COLO668 (cell line): ENCODE measurements around the gene CAPN1.
"Not testable (repeated sequence)": the region's sequence is repeated elsewhere in the genome, so short reads cannot be mapped to it uniquely, and the experiment has no call there.

Experiments
- DNase-seq: peaks from one replicate; lab custom pipeline; 2025; ENCODE audit not compliant: unreplicated experiment; lab: John Stamatoyannopoulos, UW

The CAPN1 gene

GRCh38 chr11:65215441-65216076 is 33.8 kb downstream of the CAPN1 start:
- DNase-seq, result no peak

- DNase-seq, result no peak
These were observed 35.1 kb downstream of the CAPN1 start for GRCh38 chr11:65216830-65217229.

DNA sequence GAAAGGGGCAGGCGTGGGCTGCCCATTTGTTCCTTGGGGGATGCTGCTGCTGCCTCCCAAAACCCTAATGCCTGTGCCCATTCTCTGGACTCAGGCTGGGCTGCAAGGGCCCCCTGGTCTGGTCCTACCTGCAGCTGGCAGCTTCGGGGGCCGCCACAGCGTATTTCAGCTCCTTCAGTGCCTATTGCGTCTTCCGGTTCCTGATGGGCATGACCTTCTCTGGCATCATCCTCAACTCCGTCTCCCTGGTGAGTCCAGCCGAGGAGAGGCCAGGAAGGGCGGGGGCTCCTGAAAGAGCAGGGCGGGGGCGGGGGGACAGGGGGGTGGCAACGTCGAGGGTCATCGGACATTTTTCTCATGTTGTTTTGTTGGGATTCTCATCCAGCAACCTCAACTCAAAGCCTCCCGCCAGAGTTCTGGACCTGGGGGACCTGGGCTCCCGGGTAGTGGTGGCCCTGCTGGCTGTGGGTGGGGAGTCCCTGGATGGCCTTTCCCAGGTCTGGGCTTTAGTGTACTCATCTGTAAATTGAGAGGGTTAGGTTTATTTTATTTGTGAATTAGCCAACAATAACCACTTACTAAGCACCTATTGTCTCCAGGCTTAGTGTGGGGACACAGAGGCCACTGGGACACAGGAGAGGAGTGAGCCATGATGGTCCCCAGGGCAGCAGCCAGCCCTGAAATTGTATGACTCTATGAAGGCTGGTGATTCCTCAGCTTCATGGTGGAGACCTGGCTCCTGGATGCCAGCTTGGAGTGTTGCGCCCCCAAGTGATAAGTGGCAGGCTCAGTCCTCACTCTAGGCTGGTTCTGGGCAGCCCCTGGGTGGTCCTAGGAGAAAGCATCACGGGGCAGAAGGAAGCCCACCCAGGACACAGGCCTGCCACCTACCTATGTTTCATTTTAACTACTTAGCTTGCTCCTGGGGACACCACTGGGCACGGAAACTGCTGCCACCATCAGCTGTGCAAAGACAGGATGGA is 36.0 kb downstream of the CAPN1 start:
- no peak for DNase-seq

GRCh38 chr11:65218446-65218845 is 36.7 kb downstream of the CAPN1 start:
- DNase-seq, result no peak

- no peak for DNase-seq
These were observed 38.1 kb downstream of the CAPN1 start for GRCh38 chr11:65219930-65220213.

DNA sequence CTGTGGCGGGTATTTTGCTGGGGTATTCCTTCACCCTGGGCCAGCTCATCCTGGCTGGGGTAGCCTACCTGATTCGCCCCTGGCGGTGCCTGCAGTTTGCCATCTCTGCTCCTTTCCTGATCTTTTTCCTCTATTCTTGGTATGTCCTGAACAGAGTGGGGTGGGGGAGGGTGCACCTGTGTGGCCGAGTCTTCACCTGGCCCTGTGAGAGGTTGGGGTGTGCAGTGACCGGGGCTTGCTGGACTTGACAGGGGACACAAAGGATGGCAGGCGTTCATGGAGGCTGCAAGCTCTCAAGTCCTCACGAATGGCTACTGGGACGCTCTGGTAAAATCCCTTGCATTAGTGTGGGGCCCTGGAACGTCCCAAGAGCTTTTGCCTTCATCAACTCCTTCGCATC is 39.3 kb downstream of the CAPN1 start:
- no peak for DNase-seq

DNA sequence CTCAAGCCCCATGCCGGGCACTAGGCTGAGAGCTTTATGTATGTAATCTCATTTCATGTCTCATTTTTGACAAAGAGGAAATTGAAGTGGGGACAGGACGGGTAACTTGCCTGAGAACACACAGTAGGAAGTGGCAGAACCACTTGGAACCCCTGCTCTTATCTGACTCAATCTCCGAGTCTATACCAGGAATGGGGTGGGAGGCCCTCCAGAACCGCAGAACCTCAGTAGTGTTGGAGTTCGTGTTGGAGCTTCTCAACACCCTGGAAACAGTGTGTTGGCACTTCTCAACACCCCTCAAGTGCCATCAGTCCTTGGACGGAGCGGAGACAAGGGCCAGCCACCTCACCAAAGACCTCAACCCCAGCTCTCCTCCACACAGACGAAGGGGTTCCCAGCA is 41.3 kb downstream of the CAPN1 start:
- DNase-seq, result no peak

DNA sequence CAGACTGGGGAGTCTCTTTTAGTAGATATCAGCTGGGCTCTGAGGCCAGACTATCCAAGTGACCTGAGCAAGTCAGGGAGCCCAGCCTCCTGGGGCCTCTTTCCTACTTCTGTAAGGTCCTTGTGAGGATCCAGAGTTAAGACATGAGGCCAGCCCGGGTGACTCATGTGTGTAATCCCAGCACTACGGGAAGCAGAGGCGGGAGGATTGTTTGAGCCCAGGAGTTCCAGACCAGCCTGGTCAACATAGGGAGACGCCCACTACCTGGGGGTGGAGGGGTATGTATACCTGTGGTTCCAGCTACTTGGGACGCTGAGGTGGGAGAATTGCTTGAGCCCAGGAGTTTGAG is 43.2 kb downstream of the CAPN1 start:
- no peak for DNase-seq

GRCh38 chr11:65225279-65226102 is 43.8 kb downstream of the CAPN1 start:
- DNase-seq, result no peak

DNA sequence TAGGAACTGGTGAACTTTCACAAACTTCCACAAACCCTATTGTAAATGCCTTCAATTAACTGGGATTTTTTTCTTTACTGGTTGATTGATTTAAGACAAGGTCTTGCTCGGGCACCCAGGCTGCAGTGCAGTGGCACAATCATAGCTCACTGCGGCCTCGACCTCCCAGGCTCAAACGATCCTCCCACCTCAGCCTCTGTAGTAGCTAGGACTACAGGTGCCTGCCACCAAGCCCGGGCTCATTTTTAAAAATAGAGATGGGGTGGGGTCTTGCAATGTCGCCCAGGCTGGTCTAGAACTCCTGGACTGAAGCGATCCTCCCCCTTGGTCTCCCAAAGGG is 44.3 kb downstream of the CAPN1 start:
- no peak for DNase-seq

- no peak for DNase-seq
These were observed 46.2 kb downstream of the CAPN1 start for GRCh38 chr11:65227879-65228278.

DNA sequence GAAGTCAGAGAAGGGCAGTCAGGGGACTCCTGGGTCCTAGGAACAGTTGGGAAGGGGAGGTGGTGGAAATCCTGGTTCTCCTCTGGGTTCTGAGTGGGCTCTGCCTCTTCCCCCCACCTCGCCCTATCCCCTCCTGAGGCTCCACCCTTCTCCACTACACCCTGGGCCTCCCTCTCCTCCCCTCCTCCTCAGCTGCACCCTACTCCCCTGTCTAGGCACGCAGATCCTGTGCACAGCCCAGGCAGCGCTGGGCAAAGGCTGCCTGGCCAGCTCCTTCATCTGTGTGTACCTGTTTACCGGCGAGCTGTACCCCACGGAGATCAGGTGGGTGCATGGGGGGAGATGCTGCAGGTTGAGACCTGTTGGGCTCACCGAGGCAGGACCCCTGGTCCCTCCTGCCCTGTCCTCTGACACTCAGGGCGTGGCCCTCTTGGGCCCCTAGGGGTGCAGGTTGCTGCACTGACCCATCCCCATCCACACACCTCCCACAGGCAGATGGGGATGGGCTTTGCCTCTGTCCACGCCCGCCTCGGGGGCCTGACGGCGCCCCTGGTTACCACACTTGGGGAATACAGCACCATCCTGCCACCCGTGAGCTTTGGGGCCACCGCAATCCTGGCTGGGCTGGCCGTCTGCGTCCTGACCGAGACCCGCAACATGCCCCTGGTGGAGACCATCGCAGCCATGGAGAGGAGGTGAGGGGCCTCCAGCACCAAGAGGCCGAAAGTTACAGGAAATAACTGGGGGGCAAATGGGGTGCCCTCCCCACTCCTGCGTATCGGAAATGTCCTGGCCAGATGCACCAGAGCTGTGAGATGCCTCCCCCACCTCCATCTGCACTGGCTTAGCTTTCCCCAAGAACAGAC is 54.7 kb downstream of the CAPN1 start:
- DNase-seq, result no peak

GRCh38 chr11:65238302-65238701 is 56.6 kb downstream of the CAPN1 start:
- not testable (repeated sequence) for DNase-seq

DNA sequence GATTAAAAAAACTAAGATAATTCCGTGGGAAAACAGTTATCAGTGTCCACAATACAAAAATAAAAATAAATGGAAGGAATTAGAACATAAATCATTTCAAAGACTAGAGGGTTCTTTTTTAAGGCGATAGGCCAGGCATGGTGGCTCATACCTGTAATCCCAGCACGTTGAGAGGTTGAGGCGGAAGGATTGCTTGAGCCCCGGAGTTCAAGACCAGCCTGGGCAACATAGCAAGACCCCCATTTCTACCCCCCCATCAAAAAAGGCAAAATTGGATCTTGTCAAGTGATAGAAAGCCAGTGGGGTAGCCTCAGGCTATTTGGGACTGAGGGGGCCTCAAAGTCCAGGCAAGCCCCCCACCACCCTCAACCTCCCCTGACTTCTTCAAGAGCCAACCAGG is 59.4 kb downstream of the CAPN1 start:
- no peak for DNase-seq

DNA sequence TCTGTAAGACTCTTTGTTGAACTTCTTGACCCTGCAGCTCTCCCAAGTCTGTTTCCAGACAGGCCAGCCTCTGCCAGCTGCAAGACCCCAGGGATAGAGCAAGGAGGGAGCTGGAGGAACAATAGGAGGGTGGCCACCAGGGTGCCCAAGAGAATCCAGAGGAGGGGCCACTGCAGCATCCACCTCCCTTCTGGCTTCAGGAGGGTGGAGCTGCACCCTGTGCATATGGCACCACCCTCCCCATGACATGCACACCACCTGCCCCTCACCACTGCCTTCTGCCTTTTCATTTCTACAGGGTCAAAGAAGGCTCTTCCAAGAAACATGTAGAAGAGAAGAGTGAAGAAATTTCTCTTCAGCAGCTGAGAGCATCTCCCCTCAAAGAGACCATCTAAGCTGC is 60.0 kb downstream of the CAPN1 start:
- DNase-seq, result no peak

DNA sequence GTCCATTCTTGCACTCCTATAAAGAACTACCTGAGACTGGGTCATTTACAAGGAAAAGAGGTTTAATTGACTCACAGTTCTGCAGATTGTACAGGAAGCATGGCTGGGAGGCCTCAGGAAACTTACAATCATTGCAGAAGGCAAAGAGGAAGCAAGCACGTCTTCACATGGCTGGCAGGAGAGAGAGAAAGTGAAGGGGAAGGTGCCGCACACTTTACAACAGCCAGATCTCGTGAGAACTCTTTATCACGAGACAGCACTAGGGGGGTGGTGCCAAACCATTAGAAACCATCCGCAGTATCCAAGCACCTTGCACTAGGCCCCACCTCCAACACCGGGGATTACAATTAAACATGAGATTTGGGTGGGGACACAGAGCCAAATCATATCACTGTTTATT is 60.7 kb downstream of the CAPN1 start:
- no peak for DNase-seq

DNA sequence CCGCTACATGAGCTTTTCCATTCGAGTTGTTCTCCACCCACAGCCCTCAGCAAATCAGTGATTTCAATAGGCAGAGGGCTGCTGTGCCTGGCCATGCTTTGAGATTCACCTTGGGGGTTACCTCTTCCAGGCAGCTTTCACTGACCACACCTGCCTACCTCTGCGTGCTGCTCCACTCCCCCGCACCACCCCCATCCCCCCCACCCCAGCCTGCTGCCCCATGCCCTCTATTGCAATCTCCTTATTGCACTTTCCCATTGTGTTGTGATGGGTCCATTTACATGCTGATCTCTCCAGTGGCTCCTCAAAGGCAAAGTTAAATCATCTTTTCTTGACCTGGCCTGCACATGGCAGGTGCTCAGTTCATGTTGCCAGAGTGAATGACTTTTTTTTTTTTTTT is 62.1 kb downstream of the CAPN1 start:
- DNase-seq, result no peak

GRCh38 chr11:65245046-65245445 is 63.3 kb downstream of the CAPN1 start:
- DNase-seq, result not testable (repeated sequence)

GRCh38 chr11:65246506-65246905 is 64.8 kb downstream of the CAPN1 start:
- DNase-seq, result no peak

DNA sequence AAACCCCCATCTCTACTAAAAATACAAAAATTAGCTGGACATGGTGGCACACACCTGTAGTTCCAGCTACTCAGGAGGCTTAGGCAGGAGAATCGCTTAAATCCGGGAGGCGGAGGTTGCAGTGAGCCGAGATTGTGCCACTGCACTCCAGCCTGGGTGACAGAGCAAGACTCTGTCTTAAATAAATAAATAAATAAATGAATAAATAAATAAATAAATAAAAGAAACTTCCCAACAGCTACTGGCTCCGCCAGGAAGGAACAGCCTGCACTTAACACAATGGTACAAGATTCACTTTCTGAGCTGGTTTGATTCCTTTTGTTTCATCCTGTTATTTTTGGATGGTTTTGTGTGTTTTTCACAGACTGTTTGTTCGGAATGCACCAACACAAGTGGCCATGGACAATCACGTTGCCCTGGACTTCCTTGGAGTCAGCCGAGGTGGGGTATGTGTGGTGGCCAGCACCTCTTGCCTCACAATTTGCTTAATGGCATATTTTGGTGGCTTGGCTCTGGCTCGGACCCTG is 66.5 kb downstream of the CAPN1 start:
- DNase-seq, result not testable (repeated sequence)

- no peak for DNase-seq
These were observed 69.7 kb downstream of the CAPN1 start for GRCh38 chr11:65251476-65251875.
